PC-3 (cell line): ENCODE data around the gene LRRC61. TPM values are rescaled to one million over a fixed set of nuclear protein-coding genes. Genes with fewer than 3 reads are reported as not detected.

Source experiments
- ATAC-seq: fragments of 200-7000 bp; cut with Tn5 transposase; 2 replicates; pipeline ENCODE4 v1.9.1; 2020; ENCODE audit warnings: mild to moderate bottlenecking, moderate library complexity
- BruUV-seq: library from RNA; stranded (reverse); fragments of 400-500 nt; replicated peaks from 2 replicates; lab custom pipeline; 2021; lab: Mats Ljungman, UMichigan
- CTCF ChIA-PET: fragments of 300-600 bp; sonication (Branson Sonifier 250); formaldehyde crosslinking; loops from one replicate; lab custom pipeline; 2022; ENCODE audit warnings: antibody characterized with exemption; lab: Charles Lee
- POLR2A ChIA-PET: fragments of 300-600 bp; sonication (Branson Sonifier 250); formaldehyde crosslinking; loops from one replicate; lab custom pipeline; 2022; ENCODE audit warnings: antibody characterized with exemption; ENCODE audit not compliant: unreplicated experiment; lab: Charles Lee
- DNase-seq: peaks from one replicate; pipeline ENCODE4 v3.0.0-alpha.2; 2015
- H2AFZ ChIP-seq: fragments of 300-600 bp; sonication (generic); 2 replicates; pipeline ENCODE4 v1.6.0; 2016; ENCODE audit warnings: antibody characterized with exemption, low read length
- H3F3A ChIP-seq: fragments of 300-600 bp; sonication (generic); one replicate; pipeline ENCODE4 v1.6.0; 2017; ENCODE audit warnings: antibody characterized with exemption, low read length, control low read depth, mild to moderate bottlenecking; ENCODE audit not compliant: unreplicated experiment
- H3K27ac ChIP-seq: fragments of 300-600 bp; sonication (generic); 2 replicates; pipeline ENCODE4 v1.5.1; 2016; ENCODE audit warnings: mild to moderate bottlenecking, low read length
- H3K27me3 ChIP-seq: fragments of 300-600 bp; sonication (generic); 2 replicates; pipeline ENCODE4 v1.6.1; 2016; ENCODE audit warnings: low read length, mixed read lengths
- H3K36me3 ChIP-seq: fragments of 300-600 bp; sonication (generic); 2 replicates; pipeline ENCODE4 v1.6.1; 2016; ENCODE audit warnings: low read depth, mixed run types, low read length, mixed read lengths
- H3K4me1 ChIP-seq: fragments of 300-600 bp; sonication (generic); 2 replicates; pipeline ENCODE4 v1.5.1; 2016; ENCODE audit warnings: low read length; ENCODE audit not compliant: insufficient read depth
- H3K4me2 ChIP-seq: fragments of 300-600 bp; sonication (generic); 2 replicates; pipeline ENCODE4 v1.6.0; 2016; ENCODE audit warnings: low read length
- H3K4me3 ChIP-seq: fragments of 300-600 bp; sonication (generic); 2 replicates; pipeline ENCODE4 v1.5.1; 2016; ENCODE audit warnings: mild to moderate bottlenecking, low read length, mixed read lengths
- H3K79me2 ChIP-seq: fragments of 300-600 bp; sonication (generic); 2 replicates; pipeline ENCODE4 v1.6.1; 2017; ENCODE audit warnings: low read length, mixed read lengths
- H3K9ac ChIP-seq: fragments of 300-600 bp; sonication (generic); 2 replicates; pipeline ENCODE4 v1.6.0; 2016; ENCODE audit warnings: mild to moderate bottlenecking, low read length
- H3K9me2 ChIP-seq: fragments of 300-600 bp; sonication (generic); replicated peaks from 2 replicates; pipeline ENCODE4 v1.6.1; 2016; ENCODE audit warnings: mixed run types, low read length, mixed read lengths
- H3K9me3 ChIP-seq: fragments of 300-600 bp; sonication (generic); 2 replicates; pipeline ENCODE4 v1.6.1; 2016; ENCODE audit warnings: low read length, mixed read lengths
- H4K20me1 ChIP-seq: fragments of 300-600 bp; sonication (generic); 2 replicates; pipeline ENCODE4 v1.6.1; 2016; ENCODE audit warnings: low read length, mixed read lengths
- CTCF ChIP-seq: fragments of 300-600 bp; sonication (generic); conservative IDR thresholded peaks from 2 replicates; pipeline ENCODE4 v1.5.1; 2017; ENCODE audit warnings: antibody characterized with exemption, low read depth, mild to moderate bottlenecking, low read length
- EZH2 ChIP-seq: fragments of 300-600 bp; sonication (generic); IDR thresholded peaks from one replicate; pipeline ENCODE4 v1.6.1; 2017; ENCODE audit warnings: antibody characterized with exemption, mild to moderate bottlenecking, low read length; ENCODE audit not compliant: unreplicated experiment
- EZH2phosphoT487 ChIP-seq: fragments of 300-600 bp; sonication (generic); IDR thresholded peaks from 2 replicates; pipeline ENCODE4 v1.6.1; 2018; ENCODE audit warnings: mild to moderate bottlenecking, antibody characterized with exemption, low read length, borderline replicate concordance
- intact Hi-C: fragments of 100-400 bp; cut with micrococcal nuclease; formaldehyde crosslinking; loops from 2 replicates; pipeline ENCODE4 v1.9.0; 2023
- total RNA-seq: library from RNA; depleted of rRNA; stranded (reverse); fragments of >200 nt; gene quantifications from 2 replicates; pipeline ENCODE4 v1.2.3, GENCODE V29; 2014

Gene LRRC61
- total RNA-seq, 1 experiment from 2014 or later = 15.1 TPM

- TF ChIP-seq EZH2phosphoT487 (no peak), CTCF (no peak), EZH2 (no peak)
- Histone ChIP-seq H4K20me1 (no peaks in the 10 kb centered on the region), H3K9me3 (no peaks in the 10 kb centered on the region), H3K79me2 (no peaks in the 10 kb centered on the region), H2AFZ (no peak overlapping the region), H3K4me3 (no peak overlapping the region), H3K27me3 (no peaks in the 10 kb centered on the region), H3K36me3 (no peaks in the 10 kb centered on the region), H3K9ac (no peak overlapping the region), H3K4me1 (0 out of 2 replicates have a peak, but pooled peaks cover 4% of the 10 kb centered on the region), H3K9me2 (no peaks in the 10 kb centered on the region), H3K4me2 (no peak overlapping the region), H3F3A (no peaks in the 10 kb centered on the region), H3K27ac (no peak overlapping the region)
- BruUV-seq = no TSS peak
- intact Hi-C loops = no loop called here
- POLR2A ChIA-PET = no interaction called here
- ATAC-seq (no peak), DNase-seq (no peak)
- CTCF ChIA-PET = no interaction called here
Observed at GRCh38 chr7:150358433-150358832, 35.3 kb downstream of the LRRC61 start.

GRCh38 chr7:150358988-150359621 is 36.0 kb downstream of the LRRC61 start:
- Histone ChIP-seq H3K79me2 (no peaks in the 10 kb centered on the region), H3K4me2 (no peak overlapping the region), H3K36me3 (no peaks in the 10 kb centered on the region), H3K27ac (no peak overlapping the region), H2AFZ (no peak overlapping the region), H3F3A (no peaks in the 10 kb centered on the region), H3K9me2 (no peaks in the 10 kb centered on the region), H3K27me3 (no peaks in the 10 kb centered on the region), H3K9ac (no peak overlapping the region), H3K4me1 (0 out of 2 replicates have a peak, but pooled peaks cover 8% of the 10 kb centered on the region), H4K20me1 (no peaks in the 10 kb centered on the region), H3K9me3 (no peaks in the 10 kb centered on the region), H3K4me3 (no peak overlapping the region)
- intact Hi-C loops = no loop called here
- CTCF ChIA-PET = no interaction called here
- TF ChIP-seq EZH2 (no peak), EZH2phosphoT487 (no peak), CTCF (no peak)
- ATAC-seq (no peak), DNase-seq (no peak)
- POLR2A ChIA-PET = no interaction called here
- BruUV-seq = no TSS peak

GRCh38 chr7:150359622-150360362 is 36.6 kb downstream of the LRRC61 start:
- H3K9me2 ChIP-seq = no peaks in the 10 kb centered on the region
- no peaks in the 10 kb centered on the region for H4K20me1 ChIP-seq
- 0 out of 2 replicates have a peak, but pooled peaks cover 8% of the 10 kb centered on the region for H3K4me1 ChIP-seq
- no peaks in the 10 kb centered on the region for H3F3A ChIP-seq
- H3K79me2 ChIP-seq = no peaks in the 10 kb centered on the region
- H3K27me3 ChIP-seq = no peaks in the 10 kb centered on the region
- no peaks in the 10 kb centered on the region for H3K36me3 ChIP-seq
- ATAC-seq (no peak), DNase-seq (no peak)
- no TSS peak for BruUV-seq
- H3K9me3 ChIP-seq = no peaks in the 10 kb centered on the region
- no peak overlapping the region for H2AFZ ChIP-seq
- TF ChIP-seq CTCF (no peak), EZH2phosphoT487 (no peak)
- CTCF ChIA-PET = no interaction called here
- intact Hi-C loops = no loop called here
- no peak overlapping the region for H3K4me2 ChIP-seq
- POLR2A ChIA-PET = no interaction called here
- no peak overlapping the region for H3K9ac ChIP-seq
- no peak overlapping the region for H3K27ac ChIP-seq
- H3K4me3 ChIP-seq = no peak overlapping the region
